GM12892 (cell line): ENCODE data around the gene ADGRG7.

Source experiments
- POLR2A ChIP-seq: IDR thresholded peaks from 2 replicates; pipeline ENCODE4 v1.6.1; 2011; ENCODE audit warnings: low read depth, low read length, control low read depth
- POLR2AphosphoS5 ChIP-seq: IDR thresholded peaks from 2 replicates; pipeline ENCODE4 v1.6.1; 2011; ENCODE audit warnings: low read depth, low read length, control low read depth
- TAF1 ChIP-seq: IDR thresholded peaks from 2 replicates; pipeline ENCODE4 v1.6.1; 2011; ENCODE audit warnings: low read depth, mild to moderate bottlenecking, control low read depth, low read length, borderline replicate concordance

DNA sequence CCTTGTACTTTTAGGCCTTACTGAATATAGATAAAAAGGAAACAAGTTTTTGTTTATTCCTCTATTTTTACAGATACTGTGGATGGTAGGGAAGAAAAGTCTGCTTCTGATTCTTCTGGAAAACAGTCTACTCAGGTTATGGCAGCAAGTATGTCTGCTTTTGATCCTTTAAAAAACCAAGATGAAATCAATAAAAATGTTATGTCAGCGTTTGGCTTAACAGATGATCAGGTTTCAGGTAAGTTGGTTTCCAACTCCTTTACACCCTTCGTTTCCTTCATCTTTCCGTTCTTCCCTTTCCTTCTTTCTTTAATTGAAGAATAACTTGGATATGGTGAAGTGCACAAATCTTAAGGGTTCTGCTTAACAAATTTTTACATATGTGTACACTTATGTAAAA lies 123.0 kb downstream of the ADGRG7 start:
- no peak for TF ChIP-seq POLR2A
- no peak for TF ChIP-seq POLR2AphosphoS5
- no peak for TF ChIP-seq TAF1
